Panc1 (cell line): ENCODE measurements around the gene ZHX3. TPM values are rescaled to one million over a fixed set of nuclear protein-coding genes. Genes with fewer than 3 reads are reported as not detected.

Source experiments
- ATAC-seq: fragments of 200-7000 bp; cut with Tn5 transposase; 2 replicates; pipeline ENCODE4 v1.9.1; 2020; ENCODE audit warnings: mild to moderate bottlenecking, moderate library complexity
- BruUV-seq: library from RNA; stranded (reverse); fragments of 400-500 nt; replicated peaks from 2 replicates; lab custom pipeline; 2021; lab: Mats Ljungman, UMichigan
- CTCF ChIA-PET: fragments of 300-600 bp; sonication (Branson Sonifier 250); formaldehyde crosslinking; loops from one replicate; lab custom pipeline; 2022; ENCODE audit warnings: antibody characterized with exemption; lab: Charles Lee
- POLR2A ChIA-PET: fragments of 300-600 bp; sonication (Branson Sonifier 250); formaldehyde crosslinking; loops from one replicate; lab custom pipeline; 2022; ENCODE audit warnings: antibody characterized with exemption; lab: Charles Lee
- DNase-seq: peaks from one replicate; pipeline ENCODE4 v3.0.0-alpha.2; 2010; ENCODE audit warnings: low read depth, low spot score
- H3K27ac ChIP-seq: 2 replicates; pipeline ENCODE4 v1.5.1; 2011; ENCODE audit warnings: mild to moderate bottlenecking, low read length, inconsistent platforms
- H3K27me3 ChIP-seq: fragments of 200-500 bp; sonication (Bioruptor generic); 2 replicates; pipeline ENCODE4 v1.6.0; 2014; ENCODE audit warnings: low read length, inconsistent platforms; ENCODE audit not compliant: control insufficient read depth, insufficient read depth
- H3K36me3 ChIP-seq: fragments of 200-500 bp; sonication (Bioruptor generic); 2 replicates; pipeline ENCODE4 v1.5.1; 2014; ENCODE audit warnings: inconsistent platforms, mild to moderate bottlenecking, low read length, moderate library complexity; ENCODE audit not compliant: control insufficient read depth, insufficient read depth
- H3K4me1 ChIP-seq: 2 replicates; pipeline ENCODE4 v1.5.1; 2011; ENCODE audit warnings: inconsistent platforms, mild to moderate bottlenecking, low read length, moderate library complexity; ENCODE audit not compliant: control insufficient read depth, insufficient read depth
- H3K4me3 ChIP-seq, 2 experiments: 2 replicates each; pipeline ENCODE4 v1.5.1; 2011 to 2012; ENCODE audit warnings: low read depth in 2 of 2, low read length in 2 of 2, mild to moderate bottlenecking in 2 of 2, inconsistent platforms in 1 of 2, moderate library complexity in 1 of 2
- H3K9me3 ChIP-seq: fragments of 200-500 bp; sonication (Bioruptor generic); 2 replicates; pipeline ENCODE4 v1.5.1; 2014; ENCODE audit warnings: low read depth, mild to moderate bottlenecking, inconsistent platforms, low read length, moderate library complexity; ENCODE audit not compliant: control insufficient read depth, insufficient read depth
- CTCF ChIP-seq: fragments of 450-650 bp; IDR thresholded peaks from 2 replicates; pipeline ENCODE4 v1.5.1; 2017; ENCODE audit warnings: mild to moderate bottlenecking
- POLR2AphosphoS5 ChIP-seq: IDR thresholded peaks from 2 replicates; pipeline ENCODE4 v1.6.1; 2012; ENCODE audit warnings: mild to moderate bottlenecking, low read depth, low read length, moderate library complexity
- SIN3A ChIP-seq: IDR thresholded peaks from 2 replicates; pipeline ENCODE4 v1.6.1; 2012; ENCODE audit warnings: low read depth, mild to moderate bottlenecking, low read length, moderate library complexity, borderline replicate concordance; ENCODE audit not compliant: insufficient read depth
- TCF7L2 ChIP-seq: IDR thresholded peaks from 2 replicates; pipeline ENCODE4 v1.6.1; 2011; ENCODE audit warnings: mild to moderate bottlenecking, low read depth, low read length, inconsistent platforms
- in situ Hi-C: cut with HindIII; loops from 2 replicates; pipeline ENCODE4 v1.10.0; 2016; ENCODE audit warnings: low sequenced_read_pairs, low pct_unique_long_range_greater_than_20kb
- intact Hi-C: fragments of 100-400 bp; cut with micrococcal nuclease; formaldehyde crosslinking; loops from one replicate; pipeline ENCODE4 v1.10.0; 2022; ENCODE audit not compliant: unreplicated experiment
- total RNA-seq: library from RNA; stranded (reverse); gene quantifications from one replicate; pipeline ENCODE4 v1.2.1, GENCODE V29; 2021; ENCODE audit not compliant: unreplicated experiment
- TF ChIP-seq, protein P1 (sequence below), 2 experiments: IDR thresholded peaks; 2 replicates each; pipeline ENCODE4 v1.6.1; 2011 to 2012; ENCODE audit warnings: low read depth in 2 of 2, control low read depth in 1 of 2, low read length in 1 of 2, mild to moderate bottlenecking in 1 of 2, moderate library complexity in 1 of 2; ENCODE audit not compliant: insufficient read depth in 1 of 2

The ZHX3 gene
- total RNA-seq, 1 experiment from 2014 or later: 19.8 TPM

DNA sequence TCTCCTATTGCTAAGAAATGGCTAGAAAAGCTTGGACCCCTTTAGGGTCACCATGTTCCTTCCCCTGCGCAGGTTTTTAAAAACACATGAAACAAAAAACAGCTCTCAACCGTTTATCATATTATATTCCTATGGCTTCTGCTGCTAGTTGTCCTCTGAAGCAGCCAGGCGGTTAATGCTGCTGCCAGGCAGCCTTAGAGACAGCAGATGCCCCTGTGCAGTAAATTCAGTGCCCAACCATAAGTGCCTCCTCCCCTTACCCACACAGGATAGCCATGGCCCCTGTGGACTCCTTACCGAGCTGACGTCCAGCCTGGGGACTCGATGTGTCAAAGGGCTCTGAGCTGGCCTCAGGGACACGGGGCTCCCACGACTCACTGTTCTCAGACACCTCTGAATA lies 115.8 kb downstream of the ZHX3 start:
- Histone ChIP-seq H3K36me3 (no peaks in the 10 kb centered on the region), H3K9me3 (peaks cover 11% of the 10 kb centered on the region; the same call in 1 of the 2 replicates), H3K4me3 (no peak overlapping the region), H3K27me3 (no peaks in the 10 kb centered on the region), H3K27ac (no peak overlapping the region), H3K4me1 (no peaks in the 10 kb centered on the region)
- ATAC-seq (no peak), DNase-seq (no peak)
- POLR2A ChIA-PET: no interaction called here
- intact Hi-C loops (no loop called here), in situ Hi-C loops (no loop called here)
- CTCF ChIA-PET: no interaction called here
- no peak for TF ChIP-seq TCF7L2
- no peak for TF ChIP-seq POLR2AphosphoS5
- no peak for TF ChIP-seq CTCF
- no peak for TF ChIP-seq SIN3A
- TF ChIP-seq, protein P1, sequence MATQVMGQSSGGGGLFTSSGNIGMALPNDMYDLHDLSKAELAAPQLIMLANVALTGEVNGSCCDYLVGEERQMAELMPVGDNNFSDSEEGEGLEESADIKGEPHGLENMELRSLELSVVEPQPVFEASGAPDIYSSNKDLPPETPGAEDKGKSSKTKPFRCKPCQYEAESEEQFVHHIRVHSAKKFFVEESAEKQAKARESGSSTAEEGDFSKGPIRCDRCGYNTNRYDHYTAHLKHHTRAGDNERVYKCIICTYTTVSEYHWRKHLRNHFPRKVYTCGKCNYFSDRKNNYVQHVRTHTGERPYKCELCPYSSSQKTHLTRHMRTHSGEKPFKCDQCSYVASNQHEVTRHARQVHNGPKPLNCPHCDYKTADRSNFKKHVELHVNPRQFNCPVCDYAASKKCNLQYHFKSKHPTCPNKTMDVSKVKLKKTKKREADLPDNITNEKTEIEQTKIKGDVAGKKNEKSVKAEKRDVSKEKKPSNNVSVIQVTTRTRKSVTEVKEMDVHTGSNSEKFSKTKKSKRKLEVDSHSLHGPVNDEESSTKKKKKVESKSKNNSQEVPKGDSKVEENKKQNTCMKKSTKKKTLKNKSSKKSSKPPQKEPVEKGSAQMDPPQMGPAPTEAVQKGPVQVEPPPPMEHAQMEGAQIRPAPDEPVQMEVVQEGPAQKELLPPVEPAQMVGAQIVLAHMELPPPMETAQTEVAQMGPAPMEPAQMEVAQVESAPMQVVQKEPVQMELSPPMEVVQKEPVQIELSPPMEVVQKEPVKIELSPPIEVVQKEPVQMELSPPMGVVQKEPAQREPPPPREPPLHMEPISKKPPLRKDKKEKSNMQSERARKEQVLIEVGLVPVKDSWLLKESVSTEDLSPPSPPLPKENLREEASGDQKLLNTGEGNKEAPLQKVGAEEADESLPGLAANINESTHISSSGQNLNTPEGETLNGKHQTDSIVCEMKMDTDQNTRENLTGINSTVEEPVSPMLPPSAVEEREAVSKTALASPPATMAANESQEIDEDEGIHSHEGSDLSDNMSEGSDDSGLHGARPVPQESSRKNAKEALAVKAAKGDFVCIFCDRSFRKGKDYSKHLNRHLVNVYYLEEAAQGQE (IDR thresholded peaks at IDR 0.05; ENCODE audit: insufficient read depth in 1 of 2, low read depth in 2 of 2, low read length in 1 of 2): no peak
- BruUV-seq: no TSS peak

DNA sequence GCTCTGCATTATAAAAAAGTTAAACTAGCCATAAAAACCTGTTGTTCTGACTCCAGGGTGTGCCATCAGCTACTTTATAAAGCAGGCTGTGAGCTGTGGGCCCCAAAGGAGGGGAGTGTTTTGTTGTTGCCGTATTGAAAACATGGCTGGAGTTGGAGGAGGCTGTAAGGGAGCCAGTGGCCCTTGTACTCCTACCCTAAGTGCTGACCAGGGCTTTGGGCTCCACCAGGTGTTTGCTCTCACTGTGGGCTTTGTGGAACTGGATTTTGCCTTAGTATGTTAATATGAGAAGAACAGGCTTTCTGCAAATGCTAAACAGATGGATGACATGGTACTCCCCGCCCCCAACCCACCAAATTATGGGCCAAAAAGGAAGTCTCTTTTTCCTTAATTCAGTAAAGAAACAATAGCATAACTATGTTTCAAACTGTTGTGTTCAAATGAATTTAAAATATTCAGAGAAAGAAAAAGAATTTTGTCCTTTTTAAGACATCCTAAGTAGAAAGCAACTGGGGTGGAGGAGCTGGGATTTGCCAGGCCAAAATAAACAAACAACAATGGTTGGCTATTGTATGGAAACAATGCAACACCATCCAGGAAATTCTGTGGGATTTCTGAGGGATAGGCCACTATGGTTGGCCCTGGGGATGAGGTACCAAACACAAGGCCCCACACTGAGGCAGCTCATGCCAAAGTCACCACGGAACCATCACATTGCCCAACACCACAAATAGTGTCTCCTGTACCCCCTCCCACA lies 116.9 kb downstream of the ZHX3 start:
- ATAC-seq (no peak), DNase-seq (no peak)
- no peaks in the 10 kb centered on the region for H3K4me1 ChIP-seq
- no TSS peak for BruUV-seq
- no peak overlapping the region for H3K27ac ChIP-seq
- ChIA-PET POLR2A (no interaction called here), CTCF (no interaction called here)
- H3K36me3 ChIP-seq: no peaks in the 10 kb centered on the region
- in situ Hi-C loops: no loop called here
- TF ChIP-seq SIN3A (no peak), TCF7L2 (no peak), CTCF (no peak), POLR2AphosphoS5 (no peak)
- TF ChIP-seq, protein P1 (IDR thresholded peaks at IDR 0.05; ENCODE audit: insufficient read depth in 1 of 2, low read depth in 2 of 2, low read length in 1 of 2): no peak
- H3K4me3 ChIP-seq: no peak overlapping the region
- H3K9me3 ChIP-seq: peaks cover 11% of the 10 kb centered on the region; the same call in 1 of the 2 replicates
- intact Hi-C loops: no loop called here
- no peaks in the 10 kb centered on the region for H3K27me3 ChIP-seq
